A549 (cell line): ENCODE data around the gene PRPF40A. TPM values are rescaled to one million over a fixed set of nuclear protein-coding genes. Genes with fewer than 3 reads are reported as not detected.

Source experiments
- ATAC-seq, 2 experiments: fragments of 200-7000 bp in 1 of 2; fragments of >200 bp in 1 of 2; cut with Nextera tagmentation in 1 of 2; cut with Tn5 transposase in 1 of 2; 3 replicates each; pipeline versions ENCODE4 v1.8.0 to v1.9.1; 2018 to 2020; ENCODE audit warnings: mild to moderate bottlenecking in 1 of 2, moderate library complexity in 1 of 2
- CTCF ChIA-PET: fragments of 300-600 bp; sonication (Branson Sonifier 250); formaldehyde crosslinking; extraction: SDS; loops from one replicate; lab custom pipeline; 2021; ENCODE audit warnings: antibody characterized with exemption, inconsistent platforms; lab: Yijun Ruan, JAX
- POLR2A ChIA-PET: fragments of 350-600 bp; formaldehyde crosslinking; extraction: SDS; loops from one replicate; lab custom pipeline; 2021; ENCODE audit warnings: antibody characterized with exemption, inconsistent platforms; lab: Yijun Ruan, JAX
- DNase-seq, 2 experiments: peaks; one replicate each; pipeline versions ENCODE4 v3.0.0 to v3.0.0-alpha.2; 2011 to 2016; ENCODE audit warnings: low read depth in 1 of 2, low spot score in 1 of 2
- FAIRE-seq: peaks from 2 replicates; lab custom pipeline; 2011; peaks lifted over from hg19 to GRCh38; lab: Jason Lieb, UNC
- H3K27ac ChIP-seq, 2 experiments: fragments of >200 bp; sonication (Bioruptor Twin); formaldehyde crosslinking; 3 replicates each; pipeline ENCODE4 v1.5.1; 2016 to 2017
- H3K4me1 ChIP-seq: fragments of >200 bp; sonication (Bioruptor Twin); formaldehyde crosslinking; 3 replicates; pipeline ENCODE4 v1.6.1; 2016
- H3K4me2 ChIP-seq: fragments of >200 bp; sonication (Bioruptor Twin); formaldehyde crosslinking; 3 replicates; pipeline ENCODE4 v1.6.1; 2016
- H3K4me3 ChIP-seq: fragments of >200 bp; sonication (Bioruptor Twin); formaldehyde crosslinking; 3 replicates; pipeline ENCODE4 v1.5.1; 2016
- H3K9me3 ChIP-seq: fragments of >200 bp; sonication (Bioruptor Twin); formaldehyde crosslinking; 3 replicates; pipeline ENCODE4 v1.6.1; 2016
- BHLHE40 ChIP-seq: IDR thresholded peaks from 2 replicates; pipeline ENCODE4 v1.6.1; 2012; ENCODE audit warnings: low read depth, low read length, inconsistent platforms
- CEBPB ChIP-seq, 2 experiments: fragments of >200 bp in 1 of 2; sonication (Bioruptor Twin) in 1 of 2; formaldehyde crosslinking in 1 of 2; IDR thresholded peaks; 2 replicates each; pipeline ENCODE4 v1.6.1; 2012 to 2016
- CHD4 ChIP-seq: fragments of 200-600 bp; sonication (generic); IDR thresholded peaks from 2 replicates; pipeline ENCODE4 v1.6.1; 2016; ENCODE audit warnings: antibody characterized with exemption, mild to moderate bottlenecking, borderline replicate concordance
- CTCF ChIP-seq: fragments of >200 bp; sonication (Bioruptor Twin); formaldehyde crosslinking; IDR thresholded peaks from 3 replicates; pipeline ENCODE4 v1.5.1; 2016
- E2F6 ChIP-seq: IDR thresholded peaks from 2 replicates; pipeline ENCODE4 v1.6.1; 2012; ENCODE audit warnings: low read depth, borderline replicate concordance
- EHF ChIP-seq: fragments of 250-450 bp; sonication (Bioruptor Pico); IDR thresholded peaks from 2 replicates; pipeline ENCODE4 v1.5.0; 2020; ENCODE audit warnings: mild to moderate bottlenecking
- ELK1 ChIP-seq: fragments of 150-350 bp; IDR thresholded peaks from 2 replicates; pipeline ENCODE4 v1.6.1; 2014; ENCODE audit warnings: low read depth, mild to moderate bottlenecking, low read length
- FOSB ChIP-seq: fragments of 250-450 bp; sonication (Bioruptor Pico); IDR thresholded peaks from 2 replicates; pipeline ENCODE4 v1.5.0; 2020; ENCODE audit warnings: mild to moderate bottlenecking, moderate library complexity
- FOSL2 ChIP-seq, 2 experiments: fragments of 450-650 bp in 1 of 2; fragments of >200 bp in 1 of 2; sonication (Bioruptor Twin) in 1 of 2; formaldehyde crosslinking; IDR thresholded peaks; 2 replicates each; pipeline versions ENCODE4 v1.5.0 to v1.6.1; 2016 to 2020; ENCODE audit warnings: mild to moderate bottlenecking in 1 of 2, moderate library complexity in 1 of 2
- GATA3 ChIP-seq: IDR thresholded peaks from 2 replicates; pipeline ENCODE4 v1.6.1; 2012; ENCODE audit warnings: borderline replicate concordance
- JUN ChIP-seq, 2 experiments: fragments of >200 bp; sonication (Bioruptor Twin); formaldehyde crosslinking; IDR thresholded peaks; 2 replicates in 1 of 2; 3 replicates in 1 of 2; pipeline ENCODE4 v1.6.1; 2016 to 2017
- JUNB ChIP-seq: fragments of >200 bp; sonication (Bioruptor Twin); formaldehyde crosslinking; IDR thresholded peaks from 2 replicates; pipeline ENCODE4 v1.6.1; 2016
- KDM1A ChIP-seq: fragments of 200-600 bp; sonication (generic); IDR thresholded peaks from 2 replicates; pipeline ENCODE4 v1.6.1; 2016; ENCODE audit warnings: low read depth, mild to moderate bottlenecking
- KDM5A ChIP-seq: fragments of 200-600 bp; sonication (generic); IDR thresholded peaks from 2 replicates; pipeline ENCODE4 v1.6.1; 2016; ENCODE audit warnings: antibody characterized with exemption, mild to moderate bottlenecking
- PBX3 ChIP-seq: IDR thresholded peaks from 2 replicates; pipeline ENCODE4 v1.6.1; 2012
- PHF8 ChIP-seq: fragments of 200-600 bp; sonication (generic); IDR thresholded peaks from 2 replicates; pipeline ENCODE4 v1.6.1; 2016; ENCODE audit warnings: low read depth, mild to moderate bottlenecking, antibody characterized with exemption, moderate library complexity, borderline replicate concordance
- POLR2A ChIP-seq: IDR thresholded peaks from 2 replicates; pipeline ENCODE4 v1.6.1; 2012; ENCODE audit warnings: mild to moderate bottlenecking, low read length
- POLR2AphosphoS2 ChIP-seq: conservative IDR thresholded peaks from 2 replicates; pipeline ENCODE4 v1.6.1; 2012; ENCODE audit warnings: low read length, improper control_type of control experiment, inconsistent platforms
- RAD21 ChIP-seq, 2 experiments: fragments of >200 bp in 1 of 2; sonication (Bioruptor Twin) in 1 of 2; formaldehyde crosslinking in 1 of 2; IDR thresholded peaks in 1 of 2; conservative IDR thresholded peaks in 1 of 2; 2 replicates in 1 of 2; 3 replicates in 1 of 2; pipeline ENCODE4 v1.6.1; 2012 to 2018; ENCODE audit warnings: inconsistent platforms in 1 of 2
- RARB ChIP-seq: fragments of 250-450 bp; sonication (Bioruptor Pico); IDR thresholded peaks from 2 replicates; pipeline ENCODE4 v1.8.0; 2021; ENCODE audit warnings: mild to moderate bottlenecking, moderate library complexity
- RCOR1 ChIP-seq: fragments of 150-350 bp; IDR thresholded peaks from 2 replicates; pipeline ENCODE4 v1.6.1; 2014; ENCODE audit warnings: antibody characterized with exemption, low read length, low read depth
- SMC3 ChIP-seq: fragments of >200 bp; sonication (Bioruptor Twin); formaldehyde crosslinking; IDR thresholded peaks from 3 replicates; pipeline ENCODE4 v1.6.1; 2018; ENCODE audit warnings: inconsistent platforms
- SREBF2 ChIP-seq: fragments of 450-650 bp; IDR thresholded peaks from 2 replicates; pipeline ENCODE4 v1.6.1; 2014; ENCODE audit warnings: mild to moderate bottlenecking, moderate library complexity
- TFCP2L1 ChIP-seq: fragments of 250-450 bp; sonication (Bioruptor Pico); IDR thresholded peaks from 2 replicates; pipeline ENCODE4 v1.5.0; 2021; ENCODE audit warnings: mild to moderate bottlenecking
- ZC3H11A ChIP-seq: fragments of 450-650 bp; IDR thresholded peaks from 2 replicates; pipeline ENCODE4 v1.6.1; 2014; ENCODE audit warnings: antibody characterized with exemption, mild to moderate bottlenecking
- ZFP36 ChIP-seq: fragments of 450-650 bp; IDR thresholded peaks from 2 replicates; pipeline ENCODE4 v1.6.1; 2014; ENCODE audit warnings: borderline replicate concordance; ENCODE audit not compliant: partially characterized antibody
- ZSCAN20 ChIP-seq: fragments of 250-450 bp; sonication (Bioruptor Pico); IDR thresholded peaks from 2 replicates; pipeline ENCODE4 v1.8.0; 2022; ENCODE audit warnings: mild to moderate bottlenecking, moderate library complexity
- WGBS: methylation state at CpG from one replicate; pipeline ENCODE4 v1.1.6; 2017; ENCODE audit errors: missing lambda C conversion rate; 5-methylcytosine and 5-hydroxymethylcytosine counted together
- polyA plus RNA-seq, 4 experiments: library from polyadenylated mRNA; depleted of rRNA in 3 of 4; stranded (reverse); fragments of >200 nt; fragmentation: RNase III in 1 of 4; extraction: RNeasy Plus Mini Kit Qiagen cat#74134 plus additional on column Dnase treatment in 1 of 4; gene quantifications; 2 replicates in 3 of 4; 3 replicates in 1 of 4; pipeline ENCODE4 v1.2.3, GENCODE V29; 2011 to 2017
- TF ChIP-seq, protein P1 (sequence below): fragments of 250-450 bp; sonication (Bioruptor Pico); IDR thresholded peaks from 2 replicates; pipeline ENCODE4 v1.5.0; 2020; ENCODE audit warnings: low read depth, mild to moderate bottlenecking, moderate library complexity

PRPF40A gene
- polyA plus RNA-seq, 2 of the 4 experiments (the other 2 are of a cell fraction): 75.1 to 186 TPM

DNA sequence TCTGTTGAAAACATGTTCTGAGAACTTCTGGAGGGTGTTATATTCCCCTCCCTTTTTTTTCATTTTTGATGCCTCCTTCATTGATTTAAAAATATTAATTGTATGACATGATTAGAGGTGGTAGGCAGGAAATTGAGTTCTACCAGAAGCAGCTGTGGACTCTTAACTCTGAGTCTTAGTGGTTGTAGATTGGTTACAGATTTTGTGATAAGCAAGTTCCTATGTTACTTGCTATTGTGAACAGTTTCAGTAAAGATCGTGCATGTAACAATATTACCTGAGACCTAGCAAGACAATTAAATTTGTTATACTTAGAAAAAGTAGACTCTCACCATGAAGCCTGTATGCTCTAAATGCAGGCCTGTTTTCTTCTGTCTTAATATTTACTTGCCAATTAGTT, 88.1 kb downstream of the PRPF40A start (continued):
- no peak for TF ChIP-seq E2F6

DNA sequence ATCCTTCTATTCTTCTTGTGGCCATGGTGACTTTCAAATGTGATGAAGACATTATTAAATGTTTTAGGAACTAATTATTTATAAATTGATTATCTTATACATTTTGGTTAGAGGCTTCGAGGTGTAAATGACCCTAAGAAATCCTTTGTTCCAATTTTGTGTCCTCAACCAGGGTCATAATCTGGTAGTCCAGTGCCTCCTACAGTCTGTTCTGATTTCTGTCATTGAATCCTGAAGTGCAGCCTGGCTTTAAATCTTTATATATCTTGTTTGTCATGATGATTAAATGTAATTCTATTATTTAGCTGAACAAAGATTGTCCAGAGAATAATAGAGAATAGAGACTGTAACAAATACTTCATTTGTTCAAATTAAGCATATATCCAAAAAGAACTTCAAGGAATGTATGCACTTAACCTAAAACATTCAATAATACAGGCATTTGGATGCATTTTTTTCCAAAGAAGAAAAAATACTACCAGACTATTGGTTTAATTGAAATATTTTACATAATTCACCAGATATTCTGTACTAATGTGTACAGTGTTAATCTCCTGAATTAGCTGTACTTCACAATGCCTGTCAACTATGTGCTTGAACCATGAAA, 89.8 kb downstream of the PRPF40A start:
- Histone ChIP-seq H3K4me2 (no peak overlapping the region), H3K27ac (no peak overlapping the region), H3K4me3 (no peak overlapping the region), H3K9me3 (no peaks in the 10 kb centered on the region), H3K4me1 (no peaks in the 10 kb centered on the region)
- TF ChIP-seq SREBF2 (no peak), RCOR1 (no peak), CHD4 (no peak), ELK1 (no peak), ZFP36 (no peak), FOSB (CRISPR knock-in tag) (no peak), KDM5A (no peak), RARB (no peak), JUNB (no peak), BHLHE40 (no peak), GATA3 (no peak), POLR2AphosphoS2 (no peak), JUN (IDR thresholded peaks at IDR 0.05) (no peak), PBX3 (no peak), SMC3 (peak; percentile 74), POLR2A (no peak), KDM1A (no peak), CTCF (peak; percentile 81), FOSL2 (IDR thresholded peaks at IDR 0.05) (no peak), FOSL2 (CRISPR knock-in tag; IDR thresholded peaks at IDR 0.05) (no peak), ZC3H11A (no peak), CEBPB (IDR thresholded peaks at IDR 0.05) (no peak), RAD21 (conservative IDR thresholded peaks at IDR 0.05 in 1 of 2, IDR thresholded peaks at IDR 0.05 in 1 of 2) (peak; percentile 86 to 87), ZSCAN20 (CRISPR knock-in tag) (no peak), PHF8 (no peak), TFCP2L1 (CRISPR knock-in tag) (no peak), EHF (CRISPR knock-in tag) (no peak)
- TF ChIP-seq, protein P1, sequence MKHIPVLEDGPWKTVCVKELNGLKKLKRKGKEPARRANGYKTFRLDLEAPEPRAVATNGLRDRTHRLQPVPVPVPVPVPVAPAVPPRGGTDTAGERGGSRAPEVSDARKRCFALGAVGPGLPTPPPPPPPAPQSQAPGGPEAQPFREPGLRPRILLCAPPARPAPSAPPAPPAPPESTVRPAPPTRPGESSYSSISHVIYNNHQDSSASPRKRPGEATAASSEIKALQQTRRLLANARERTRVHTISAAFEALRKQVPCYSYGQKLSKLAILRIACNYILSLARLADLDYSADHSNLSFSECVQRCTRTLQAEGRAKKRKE (CRISPR knock-in tag): no peak
- peak; percentile 68 to 73; a peak in 4 of 6 replicates for ATAC-seq
- CTCF ChIA-PET: interaction anchor here (0.5 to 2.7 kb wide), 19 partner anchors 9 to 1201 kb away, joined by 3 to 12 read pairs (median 4); partner anchors contain the start of gene STAM2
- DNase-seq: peak; percentile 14 to 42
- POLR2A ChIA-PET: no interaction called here
- WGBS: 5% methylated on average over 1 of the region's 1 CpG
- FAIRE-seq: no peak
